Activated CD4-positive, alpha-beta T cell treated with anti-CD3 and anti-CD28 coated beads for 36 hours (primary cell): ENCODE measurements around the gene HAAO. TPM values are rescaled to one million over a fixed set of nuclear protein-coding genes. Genes with fewer than 3 reads are reported as not detected.

Experiments
- ATAC-seq: fragments of 200-7000 bp; cut with Tn5 transposase; one replicate; pipeline ENCODE4 v1.10.0; 2021; ENCODE audit warnings: mild to moderate bottlenecking, moderate library complexity
- CTCF ChIA-PET: fragments of 350-600 bp; sonication (Branson Sonifier 250); formaldehyde crosslinking; loops from one replicate; lab custom pipeline; 2021; ENCODE audit warnings: antibody characterized with exemption; lab: Charles Lee
- POLR2A ChIA-PET: fragments of 350-600 bp; sonication (Branson Sonifier 250); formaldehyde crosslinking; loops from one replicate; lab custom pipeline; 2021; ENCODE audit warnings: antibody characterized with exemption, inconsistent platforms; lab: Charles Lee
- DNase-seq: peaks from one replicate; pipeline ENCODE4 v3.0.0-alpha.2; 2020
- H3K27ac Mint-ChIP-seq: one replicate; pipeline ENCODE4 v1.8.0; 2021; ENCODE audit warnings: mixed read lengths
- H3K27me3 Mint-ChIP-seq: one replicate; pipeline ENCODE4 v1.8.0; 2021; ENCODE audit warnings: mixed read lengths
- H3K36me3 Mint-ChIP-seq: one replicate; pipeline ENCODE4 v1.8.0; 2021; ENCODE audit warnings: low read depth, mixed read lengths
- H3K4me1 Mint-ChIP-seq: one replicate; pipeline ENCODE4 v1.8.0; 2021; ENCODE audit warnings: mixed read lengths
- H3K4me3 Mint-ChIP-seq: one replicate; pipeline ENCODE4 v1.8.0; 2021; ENCODE audit warnings: mild to moderate bottlenecking, moderate library complexity, mixed read lengths
- H3K9me3 Mint-ChIP-seq: one replicate; pipeline ENCODE4 v1.8.0; 2021; ENCODE audit warnings: low read depth, mixed read lengths
- intact Hi-C, 2 experiments: fragments of 100-400 bp; cut with DNase I in 1 of 2; cut with micrococcal nuclease in 1 of 2; formaldehyde crosslinking; loops; one replicate each; pipeline versions ENCODE4 v1.14.2 to v1.15.1; 2022 to 2024; cut with DNase I, micrococcal nuclease
- total RNA-seq, 2 experiments: library from RNA; stranded (reverse); gene quantifications; one replicate each; pipeline ENCODE4 v1.2.3, GENCODE V29; 2021

Gene HAAO
- total RNA-seq, 2 experiments from 2014 or later = 0.86 to 1.2 TPM

- H3K27me3 Mint-ChIP-seq = no peaks in the 10 kb centered on the region
- POLR2A ChIA-PET = no interaction called here
- no peak overlapping the region for H3K27ac Mint-ChIP-seq
- no peak for ATAC-seq
- peaks cover 10% of the 10 kb centered on the region for H3K4me1 Mint-ChIP-seq
- CTCF ChIA-PET = interaction anchor here (0.7 to 3.4 kb wide), 8 partner anchors 10 to 655 kb away, joined by 3 to 26 read pairs (median 4); no protein-coding TSS in a partner anchor
- DNase-seq = no peak
- H3K4me3 Mint-ChIP-seq = no peak overlapping the region
- no peaks in the 10 kb centered on the region for H3K36me3 Mint-ChIP-seq
- intact Hi-C loops = loop anchor here in 1 of 2 experiments (1.0 to 2.0 kb wide), 3 partner anchors 117 to 779 kb away; no protein-coding TSS in a partner anchor
- no peaks in the 10 kb centered on the region for H3K9me3 Mint-ChIP-seq
Measured at GRCh38 chr2:42829671-42830440, 37.5 kb upstream of the HAAO start.

GRCh38 chr2:42828487-42829425, 36.4 kb upstream of the HAAO start:
- ChIA-PET CTCF (interaction anchor here (0.6 to 3.4 kb wide), 33 partner anchors 9 to 905 kb away, joined by 3 to 26 read pairs (median 4); partner anchors contain the start of gene PLEKHH2), POLR2A (interaction anchor here (0.6 kb wide), 1 partner anchor 731 kb away, joined by 3 read pairs; no protein-coding TSS in a partner anchor)
- H3K4me3 Mint-ChIP-seq = no peak overlapping the region
- no peak overlapping the region for H3K27ac Mint-ChIP-seq
- H3K4me1 Mint-ChIP-seq = peaks cover 10% of the 10 kb centered on the region
- peak; percentile 84 for DNase-seq
- no peaks in the 10 kb centered on the region for H3K9me3 Mint-ChIP-seq
- ATAC-seq = peak; percentile 92
- intact Hi-C loops = loop anchor here in 1 of 2 experiments (1.0 to 2.0 kb wide), 3 partner anchors 118 to 780 kb away; no protein-coding TSS in a partner anchor
- H3K36me3 Mint-ChIP-seq = no peaks in the 10 kb centered on the region
- H3K27me3 Mint-ChIP-seq = no peaks in the 10 kb centered on the region

GRCh38 chr2:42827647-42828486, 35.5 kb upstream of the HAAO start:
- Mint-ChIP-seq H3K27ac (no peak overlapping the region), H3K27me3 (no peaks in the 10 kb centered on the region), H3K4me1 (peaks cover 10% of the 10 kb centered on the region), H3K36me3 (no peaks in the 10 kb centered on the region), H3K4me3 (no peak overlapping the region), H3K9me3 (no peaks in the 10 kb centered on the region)
- POLR2A ChIA-PET = interaction anchor here (0.6 kb wide), 1 partner anchor 732 kb away, joined by 3 read pairs; no protein-coding TSS in a partner anchor
- CTCF ChIA-PET = interaction anchor here (0.6 to 3.4 kb wide), 28 partner anchors 8 to 905 kb away, joined by 3 to 26 read pairs (median 3); partner anchors contain the start of gene PLEKHH2
- intact Hi-C loops = loop anchor here (1.0 to 2.0 kb wide), 6 partner anchors 17 to 781 kb away; no protein-coding TSS in a partner anchor
- peak; percentile 85 for ATAC-seq
- DNase-seq = peak; percentile 91

- intact Hi-C loops = loop anchor here in 1 of 2 experiments (2.0 kb wide), 2 partner anchors 15 to 403 kb away; no protein-coding TSS in a partner anchor
- Mint-ChIP-seq H3K36me3 (no peaks in the 10 kb centered on the region), H3K27ac (no peak overlapping the region), H3K4me3 (no peak overlapping the region), H3K27me3 (no peaks in the 10 kb centered on the region), H3K4me1 (peaks cover 10% of the 10 kb centered on the region), H3K9me3 (no peaks in the 10 kb centered on the region)
- POLR2A ChIA-PET = no interaction called here
- CTCF ChIA-PET = interaction anchor here (1.1 to 1.4 kb wide), 4 partner anchors 13 to 260 kb away, joined by 3 read pairs; no protein-coding TSS in a partner anchor
- DNase-seq (no peak), ATAC-seq (no peak)
Measured at GRCh38 chr2:42826231-42826630, 33.8 kb upstream of the HAAO start.

GRCh38 chr2:42824454-42824807, 32.0 kb upstream of the HAAO start:
- H3K4me1 Mint-ChIP-seq = peaks cover 10% of the 10 kb centered on the region
- no peak overlapping the region for H3K4me3 Mint-ChIP-seq
- POLR2A ChIA-PET = no interaction called here
- no peak for ATAC-seq
- H3K36me3 Mint-ChIP-seq = no peaks in the 10 kb centered on the region
- no peaks in the 10 kb centered on the region for H3K27me3 Mint-ChIP-seq
- DNase-seq = no peak
- CTCF ChIA-PET = interaction anchor here (0.6 to 0.9 kb wide), 2 partner anchors 10 to 11 kb away, joined by 3 to 4 read pairs; no protein-coding TSS in a partner anchor
- intact Hi-C loops = no loop called here
- H3K27ac Mint-ChIP-seq = no peak overlapping the region
- H3K9me3 Mint-ChIP-seq = no peaks in the 10 kb centered on the region

- peaks cover 10% of the 10 kb centered on the region for H3K4me1 Mint-ChIP-seq
- DNase-seq (no peak), ATAC-seq (no peak)
- no peaks in the 10 kb centered on the region for H3K9me3 Mint-ChIP-seq
- ChIA-PET POLR2A (no interaction called here), CTCF (interaction anchor here (0.6 to 1.8 kb wide), 2 partner anchors 10 to 11 kb away, joined by 3 to 8 read pairs; no protein-coding TSS in a partner anchor)
- no peak overlapping the region for H3K27ac Mint-ChIP-seq
- no peaks in the 10 kb centered on the region for H3K27me3 Mint-ChIP-seq
- H3K36me3 Mint-ChIP-seq = no peaks in the 10 kb centered on the region
- H3K4me3 Mint-ChIP-seq = no peak overlapping the region
- intact Hi-C loops = no loop called here
Measured at GRCh38 chr2:42823744-42824453, 31.5 kb upstream of the HAAO start.

- Mint-ChIP-seq H3K27ac (no peak overlapping the region), H3K9me3 (no peaks in the 10 kb centered on the region), H3K4me3 (no peak overlapping the region), H3K4me1 (no peaks in the 10 kb centered on the region), H3K27me3 (no peaks in the 10 kb centered on the region), H3K36me3 (no peaks in the 10 kb centered on the region)
- DNase-seq = no peak
- intact Hi-C loops = loop anchor here in 1 of 2 experiments (10.0 kb wide), 1 partner anchor 974 kb away; no protein-coding TSS in a partner anchor
- ChIA-PET CTCF (interaction anchor here (0.8 to 0.9 kb wide), 3 partner anchors 9 to 10 kb away, joined by 3 to 7 read pairs (median 3); no protein-coding TSS in a partner anchor), POLR2A (no interaction called here)
- ATAC-seq = no peak
Measured at GRCh38 chr2:42819160-42819559, 26.8 kb upstream of the HAAO start.

- ATAC-seq = no peak
- Mint-ChIP-seq H3K4me3 (no peak overlapping the region), H3K4me1 (peaks cover 6% of the 10 kb centered on the region), H3K27me3 (no peaks in the 10 kb centered on the region), H3K9me3 (no peaks in the 10 kb centered on the region), H3K36me3 (no peaks in the 10 kb centered on the region), H3K27ac (no peak overlapping the region)
- no peak for DNase-seq
- POLR2A ChIA-PET = no interaction called here
- intact Hi-C loops = loop anchor here in 1 of 2 experiments (10.0 kb wide), 1 partner anchor 971 kb away; no protein-coding TSS in a partner anchor
- CTCF ChIA-PET = interaction anchor here (0.6 to 3.0 kb wide), 4 partner anchors 13 to 312 kb away, joined by 3 to 16 read pairs (median 3); no protein-coding TSS in a partner anchor
Measured at GRCh38 chr2:42815726-42816125, 23.3 kb upstream of the HAAO start.

GRCh38 chr2:42813763-42814162, 21.4 kb upstream of the HAAO start:
- peaks cover 4% of the 10 kb centered on the region for H3K36me3 Mint-ChIP-seq
- intact Hi-C loops = loop anchor here (5.0 to 10.0 kb wide), 3 partner anchors 414 to 1354 kb away; partner anchors contain the start of genes PPM1B (in 1 of the 2) and ZFP36L2 (in 1 of the 2)
- DNase-seq (no peak), ATAC-seq (no peak)
- H3K27me3 Mint-ChIP-seq = no peaks in the 10 kb centered on the region
- H3K27ac Mint-ChIP-seq = no peak overlapping the region
- ChIA-PET CTCF (interaction anchor here (0.6 to 3.0 kb wide), 9 partner anchors 9 to 45 kb away, joined by 3 to 16 read pairs (median 4); no protein-coding TSS in a partner anchor), POLR2A (no interaction called here)
- H3K4me1 Mint-ChIP-seq = peaks cover 16% of the 10 kb centered on the region
- no peaks in the 10 kb centered on the region for H3K9me3 Mint-ChIP-seq
- no peak overlapping the region for H3K4me3 Mint-ChIP-seq
